Measurements from ENCODE around the gene NBPF15. TPM values are rescaled to one million over a fixed set of nuclear protein-coding genes. Genes with fewer than 3 reads are reported as not detected.
"Not testable (repeated sequence)": the region's sequence is repeated elsewhere in the genome, so short reads cannot be mapped to it uniquely, and the experiment has no call there.

The NBPF15 gene
- total and polyA plus RNA-seq, 9 donors: 9.1 to 35.2 (median 26.2) TPM

DNA sequence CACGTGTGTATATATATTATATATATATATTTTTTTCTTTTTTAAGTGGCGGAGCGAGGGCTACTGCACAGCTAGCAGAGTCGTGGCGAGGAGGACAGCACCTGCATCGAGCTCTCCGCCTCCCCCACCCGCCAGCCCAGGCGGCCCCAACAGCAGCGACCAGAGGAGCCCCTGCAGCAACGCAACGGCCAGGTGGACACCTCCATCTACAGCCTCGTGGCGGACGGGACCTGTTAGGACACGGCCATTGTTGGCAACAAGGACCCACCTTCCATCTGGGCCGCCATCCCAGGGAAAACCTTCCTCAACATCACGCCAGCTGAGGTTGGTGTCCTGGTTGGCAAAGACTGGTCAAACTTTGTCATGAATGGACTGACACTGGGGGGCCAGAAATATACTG is 19.1 kb downstream of the NBPF15 start:
- H3K9me3 ChIP-seq; intact Hi-C loops (cut with DNase I); H3K36me3 ChIP-seq; H3K4me1 ChIP-seq (ENCODE audit: insufficient read depth); DNase-seq; H3K27ac ChIP-seq; H3K4me3 ChIP-seq; H3K27me3 ChIP-seq: not testable (repeated sequence)
- 93 to 96% (median 96%) methylated on average over 17 to 18 of the region's 18 CpGs for WGBS, 3 donors

DNA sequence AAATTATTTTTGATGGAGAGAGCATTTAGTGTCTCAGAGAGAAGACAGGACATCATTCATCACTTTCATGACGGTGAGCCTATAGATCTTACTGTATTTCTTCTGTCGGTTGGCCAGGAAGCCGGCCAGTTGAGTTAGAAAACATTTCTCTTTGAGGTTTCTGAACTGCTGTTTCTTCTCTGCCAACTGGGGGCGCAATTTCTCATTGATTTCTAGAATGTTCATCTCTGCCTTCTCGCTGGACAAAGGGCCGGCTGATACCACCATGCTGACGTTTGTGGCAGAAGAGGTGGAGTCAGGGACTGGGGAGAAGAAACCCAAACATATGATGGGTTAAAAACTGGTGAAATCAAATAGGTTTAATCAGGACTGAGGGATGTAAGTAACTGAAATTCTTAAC is 21.7 kb downstream of the NBPF15 start:
- DNase-seq; H3K4me3 ChIP-seq; H3K36me3 ChIP-seq; H3K4me1 ChIP-seq (ENCODE audit: insufficient read depth); H3K27me3 ChIP-seq; H3K9me3 ChIP-seq; intact Hi-C loops (cut with DNase I); H3K27ac ChIP-seq: not testable (repeated sequence)
- 33 to 47% (median 43%) methylated on average over 4 to 7 of the region's 7 CpGs for WGBS, 3 donors

DNA sequence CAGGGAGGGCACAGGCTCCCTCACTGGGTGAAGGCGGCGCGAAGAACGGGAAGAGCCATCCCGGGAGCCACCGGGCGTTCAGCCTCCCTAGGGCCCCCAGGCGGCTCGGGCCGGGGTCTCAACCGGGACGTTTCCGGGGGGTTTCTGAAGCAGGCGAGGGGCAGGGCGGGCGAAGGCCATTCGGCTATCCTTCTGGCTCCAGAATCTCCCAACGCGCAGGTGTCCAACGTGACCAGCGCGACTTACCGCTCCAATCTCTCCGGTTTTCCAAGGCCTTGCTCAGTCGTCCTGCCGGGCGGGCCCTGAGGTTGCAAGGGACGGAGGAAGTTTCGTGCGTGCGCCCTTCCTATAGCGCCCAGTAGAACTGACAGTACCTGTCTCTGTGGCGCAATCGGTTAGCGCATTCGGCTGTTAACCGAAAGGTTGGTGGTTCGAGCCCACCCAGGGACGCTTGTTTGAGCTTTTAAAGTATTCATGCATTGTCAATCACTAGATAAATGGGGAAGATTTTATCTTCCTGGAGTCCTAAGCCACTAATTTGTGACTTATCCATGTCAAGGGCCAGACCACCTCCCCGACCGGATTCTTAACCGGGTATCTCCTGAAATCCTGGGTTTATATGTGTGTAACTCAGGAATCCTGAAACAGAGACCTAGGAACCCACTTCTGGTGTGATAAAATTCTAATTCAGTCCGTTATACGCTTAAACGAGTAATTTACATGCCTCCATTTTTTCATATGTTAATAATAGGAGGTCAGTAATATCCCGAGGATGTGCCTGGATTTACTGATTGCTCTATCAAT is 42.4 kb downstream of the NBPF15 start:
- Histone ChIP-seq H3K27ac (peak overlapping the region in 1 of 2 donors; percentile 40), H3K4me3 (peak overlapping the region; percentile 43)
- H3K27me3 ChIP-seq; H3K36me3 ChIP-seq; H3K4me1 ChIP-seq (ENCODE audit: insufficient read depth); H3K9me3 ChIP-seq; intact Hi-C loops (cut with DNase I): not testable (repeated sequence)
- DNase-seq: peak; percentile 16 to 60 (median 36)
- WGBS, 3 donors: 0 to 17% (median 3%) methylated on average over 10 to 45 of the region's 46 CpGs

DNA sequence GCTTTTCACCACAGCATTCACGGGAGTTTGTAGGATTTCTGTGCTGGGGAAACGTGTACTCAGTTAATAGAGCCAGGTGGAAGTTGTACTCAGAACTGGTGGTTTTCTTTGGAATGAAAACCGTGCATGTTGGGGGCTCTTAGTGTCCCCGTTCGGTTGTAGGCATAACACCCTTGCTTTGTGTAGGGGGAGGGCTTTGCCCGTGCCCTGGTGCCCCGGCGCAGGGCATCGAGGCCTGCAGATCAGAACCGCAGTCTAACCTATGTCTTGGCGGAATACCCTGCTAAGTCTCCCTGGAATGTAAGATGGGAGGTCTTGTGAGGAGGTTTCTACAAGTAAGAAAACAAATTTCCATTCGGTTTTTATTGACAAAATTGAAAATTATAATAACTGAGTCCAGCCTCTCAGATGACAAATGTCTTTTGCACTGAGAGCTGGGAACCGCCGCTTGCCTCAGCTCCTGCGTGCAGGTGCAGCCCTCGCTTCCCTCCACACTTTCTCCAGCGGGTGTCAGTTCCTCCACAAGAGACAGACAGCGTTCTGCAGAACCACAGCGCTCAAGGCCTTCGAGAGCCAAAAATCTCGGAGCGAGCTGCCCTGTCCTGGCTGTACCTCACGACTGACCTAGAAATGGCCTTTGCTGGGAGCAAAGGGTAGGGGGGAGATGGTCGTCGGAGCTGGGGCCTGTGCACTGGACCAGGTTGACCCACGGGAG is 47.9 kb downstream of the NBPF15 start:
- H3K4me3 ChIP-seq: peak overlapping the region; percentile 45
- H3K27ac ChIP-seq; H3K9me3 ChIP-seq; intact Hi-C loops (cut with DNase I); H3K27me3 ChIP-seq; DNase-seq; H3K4me1 ChIP-seq (ENCODE audit: insufficient read depth); H3K36me3 ChIP-seq: not testable (repeated sequence)
- 0 to 59% (median 32%) methylated on average over 1 to 16 of the region's 26 CpGs for WGBS, 3 donors

DNA sequence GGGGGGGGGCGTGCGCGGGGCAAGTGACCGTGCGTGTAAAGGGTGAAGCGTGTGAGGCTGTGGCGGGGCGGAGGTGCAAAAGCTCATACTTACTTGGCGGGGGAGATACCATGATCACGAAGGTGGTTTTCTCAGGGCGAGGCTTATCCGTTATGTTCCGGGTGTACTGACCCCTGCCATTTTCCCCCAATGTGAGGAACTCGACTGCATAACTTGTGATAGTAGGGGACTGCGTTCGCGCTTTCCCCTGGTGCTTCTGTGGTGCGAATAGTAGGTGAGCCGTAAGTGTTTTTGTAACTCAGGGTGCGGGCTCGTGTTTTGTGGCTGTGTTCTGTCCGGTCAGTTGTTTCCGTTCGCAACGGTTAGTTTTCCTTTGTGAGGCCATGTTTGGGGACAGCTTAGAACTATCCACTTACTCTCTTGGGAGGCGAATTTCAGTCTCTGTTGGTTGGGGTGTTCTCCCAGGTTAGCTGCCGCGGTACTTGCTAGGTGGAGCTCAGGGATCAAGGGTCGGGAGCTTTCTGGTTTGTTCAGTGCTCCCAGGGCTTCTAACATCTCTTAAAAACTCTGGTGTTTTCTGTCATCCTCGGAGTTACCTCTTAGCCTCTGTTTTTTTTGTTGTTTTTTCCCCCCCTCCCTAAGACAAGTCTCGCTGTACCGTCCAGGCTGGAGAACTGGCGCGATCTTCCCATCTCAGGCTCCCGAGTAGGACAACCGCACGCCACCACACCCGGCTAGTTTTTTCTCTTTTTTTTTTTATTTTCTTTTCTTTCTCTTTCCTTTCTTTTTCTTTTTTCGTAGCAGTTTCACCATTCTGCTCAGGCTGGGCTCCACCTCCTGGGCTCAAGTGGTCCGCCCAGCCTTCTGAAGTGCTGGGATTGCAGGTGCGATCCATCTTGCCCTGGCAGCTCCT is 48.7 kb downstream of the NBPF15 start:
- WGBS, 3 donors: 1 to 2% (median 1%) methylated on average over 34 to 41 of the region's 41 CpGs
- peak; percentile 78 for TF ChIP-seq POLR2A (IDR thresholded peaks at IDR 0.05)
- H3K9me3 ChIP-seq; intact Hi-C loops (cut with DNase I); H3K36me3 ChIP-seq; H3K27me3 ChIP-seq; H3K4me1 ChIP-seq (ENCODE audit: insufficient read depth): not testable (repeated sequence)
- peak; percentile 59 to 79 (median 66) for DNase-seq
- Histone ChIP-seq H3K27ac (peak overlapping the region; percentile 46 to 62), H3K4me3 (peak overlapping the region; percentile 45)

DNA sequence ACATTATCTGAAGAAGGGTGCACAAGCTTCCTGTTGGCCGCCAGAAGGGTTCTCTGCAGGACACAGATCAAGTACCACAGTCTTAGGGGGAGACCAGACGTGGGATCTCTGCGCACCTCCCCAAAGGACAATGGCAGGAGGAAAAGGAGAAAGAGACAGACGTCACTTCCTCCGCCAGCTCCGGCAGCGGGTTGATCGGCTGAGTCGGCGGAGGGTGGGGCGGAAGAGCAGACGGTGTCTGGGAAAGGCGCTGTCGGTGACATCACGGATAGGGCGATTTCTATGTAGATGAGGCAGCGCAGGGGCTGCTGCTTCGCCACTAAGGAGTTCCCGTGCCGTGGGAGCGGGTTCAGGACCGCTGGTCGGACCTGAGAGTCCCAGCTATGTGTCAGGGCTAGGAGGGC is 49.4 kb downstream of the NBPF15 start:
- H3K27me3 ChIP-seq; intact Hi-C loops (cut with DNase I); H3K36me3 ChIP-seq; H3K27ac ChIP-seq; H3K4me1 ChIP-seq (ENCODE audit: insufficient read depth); H3K9me3 ChIP-seq: not testable (repeated sequence)
- peak; percentile 54 to 82 (median 71) for DNase-seq
- 2% methylated on average over 23 of the region's 23 CpGs for WGBS, 3 donors
- H3K4me3 ChIP-seq: peak overlapping the region; percentile 45

DNA sequence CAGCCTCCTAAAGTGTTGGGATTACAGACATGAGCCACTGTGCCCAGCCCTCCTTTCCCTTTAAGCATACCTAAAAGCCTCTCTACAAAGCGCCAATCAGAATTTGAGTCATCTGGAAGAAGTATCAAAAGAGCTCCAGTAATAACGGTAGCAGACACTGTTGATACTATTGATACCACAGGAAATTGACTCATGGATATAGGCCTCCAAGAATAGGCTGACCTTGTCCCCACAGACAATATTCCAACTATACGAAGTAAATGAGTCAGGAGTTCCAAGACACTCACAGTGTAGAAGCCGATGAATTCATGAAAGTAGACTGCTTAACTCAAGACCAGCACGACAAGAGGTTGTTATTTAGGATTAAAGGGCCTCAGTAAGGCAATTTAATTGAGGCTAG is 58.7 kb downstream of the NBPF15 start:
- DNase-seq; H3K4me1 ChIP-seq (ENCODE audit: insufficient read depth); H3K27ac ChIP-seq; H3K4me3 ChIP-seq; H3K9me3 ChIP-seq; H3K27me3 ChIP-seq; intact Hi-C loops (cut with DNase I); H3K36me3 ChIP-seq: not testable (repeated sequence)
- WGBS, 3 donors: 71 to 91% (median 78%) methylated on average over 4 to 5 of the region's 5 CpGs

DNA sequence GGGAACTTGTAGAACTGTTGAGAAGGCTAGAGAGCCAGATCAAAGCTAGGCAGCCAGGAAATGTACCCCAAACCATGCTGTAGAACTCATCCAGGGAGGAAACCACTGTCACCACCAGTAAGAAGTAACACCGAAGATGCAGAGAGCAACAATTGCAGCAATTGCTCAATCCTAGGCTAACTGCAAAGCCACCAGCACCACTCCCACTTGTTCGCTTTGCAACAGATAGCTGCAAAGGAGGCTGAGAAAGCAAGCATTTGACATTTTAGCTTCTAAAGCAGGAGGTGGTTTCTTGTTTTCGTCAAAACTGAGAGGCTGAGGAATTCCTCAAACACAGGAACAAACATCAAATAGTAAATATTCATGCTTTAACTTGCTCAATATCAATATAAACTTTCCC is 89.8 kb downstream of the NBPF15 start:
- H3K36me3 ChIP-seq; DNase-seq; H3K4me3 ChIP-seq; H3K27me3 ChIP-seq; H3K27ac ChIP-seq; intact Hi-C loops (cut with DNase I); H3K9me3 ChIP-seq; H3K4me1 ChIP-seq (ENCODE audit: insufficient read depth): not testable (repeated sequence)
- WGBS, 3 donors: no CpG with 5 or more reads among the region's 3 CpGs

Small RNAs within 50 kb of the gene (small RNA-seq; reads per million reads assigned to genes)
- gene AC246785.4 (not detected), gene RNVU1-15 (0.35 reads per million)

Other genes starting within 250 kb of the NBPF15 start
- gene PPIAL4E, start 88.0 kb downstream of the NBPF15 start, total RNA-seq: not detected
- not detected for gene PPIAL4E, start 88.0 kb downstream of the NBPF15 start, polyA plus RNA-seq
- not detected for gene PPIAL4F, start 131.2 kb upstream of the NBPF15 start, total RNA-seq
- gene PPIAL4F, start 131.2 kb upstream of the NBPF15 start, polyA plus RNA-seq: not detected

Measured in ovary (tissue), 9 donors.